B cell (primary cell): ENCODE results near the gene RAX2. TPM values are rescaled to one million over a fixed set of nuclear protein-coding genes. Genes with fewer than 3 reads are reported as not detected.

Source experiments
- ATAC-seq: fragments of 200-7000 bp; cut with Tn5 transposase; one replicate; pipeline ENCODE4 v1.10.0; 2021; ENCODE audit warnings: low read depth, mild to moderate bottlenecking, moderate number of reproducible peaks, moderate library complexity
- CTCF ChIA-PET: fragments of 350-600 bp; sonication (Branson Sonifier 250); formaldehyde crosslinking; loops from one replicate; lab custom pipeline; 2021; ENCODE audit warnings: antibody characterized with exemption, inconsistent platforms; lab: Charles Lee
- POLR2A ChIA-PET: fragments of 350-600 bp; sonication (Branson Sonifier 250); formaldehyde crosslinking; loops from one replicate; lab custom pipeline; 2021; ENCODE audit warnings: antibody characterized with exemption; lab: Charles Lee
- DNase-seq: peaks from one replicate; pipeline ENCODE4 v3.0.0; 2013
- H2AFZ ChIP-seq: 2 replicates; pipeline ENCODE4 v1.6.1; 2012; ENCODE audit warnings: mild to moderate bottlenecking, low read depth, low read length; ENCODE audit not compliant: insufficient read depth, poor library complexity, severe bottlenecking
- H3K27ac ChIP-seq, 2 donors: 1 replicate in 1 of 2; 2 replicates in 1 of 2; pipeline ENCODE4 v1.5.1; 2012 to 2013; ENCODE audit warnings: low read length in 2 of 2, mild to moderate bottlenecking in 2 of 2, moderate library complexity in 1 of 2
- H3K27me3 ChIP-seq, 4 experiments: fragments of 200-600 bp in 1 of 4; sonication (generic) in 1 of 4; replicated peaks in 1 of 4; 1 replicate in 2 of 4; 2 replicates in 2 of 4; pipeline versions ENCODE4 v1.6.1 to v1.7.0; 2013 to 2016; ENCODE audit warnings: low read length in 3 of 4, mild to moderate bottlenecking in 2 of 4, mixed read lengths in 1 of 4, moderate library complexity in 1 of 4; ENCODE audit not compliant: insufficient read depth in 4 of 4, control insufficient read depth in 3 of 4; ENCODE audit errors: control extremely low read depth in 1 of 4
- H3K36me3 ChIP-seq, 2 experiments: replicated peaks in 1 of 2; 1 replicate in 1 of 2; 2 replicates in 1 of 2; pipeline versions ENCODE4 v1.6.1 to v1.7.1; 2013; ENCODE audit warnings: low read length in 1 of 2; ENCODE audit not compliant: insufficient read depth in 2 of 2, control insufficient read depth in 1 of 2; ENCODE audit errors: control extremely low read depth in 1 of 2, extremely low read depth in 1 of 2
- H3K4me1 ChIP-seq, 2 donors: fragments of 200-600 bp in 1 of 2; sonication (generic) in 1 of 2; 1 replicate in 1 of 2; 2 replicates in 1 of 2; pipeline versions ENCODE4 v1.5.1 to v1.6.1; 2013 to 2017; ENCODE audit warnings: low read length in 2 of 2; ENCODE audit not compliant: control insufficient read depth in 2 of 2, insufficient read depth in 2 of 2
- H3K4me2 ChIP-seq: replicated peaks from 2 replicates; pipeline ENCODE3; 2012; ENCODE audit warnings: mild to moderate bottlenecking, low read depth, low read length; ENCODE audit not compliant: poor library complexity, severe bottlenecking
- H3K4me3 ChIP-seq, 5 experiments: fragments of 200-600 bp in 1 of 5; sonication (generic) in 1 of 5; 1 replicate in 3 of 5; 2 replicates in 2 of 5; pipeline versions ENCODE4 v1.5.1 to v1.7.0; 2011 to 2016; ENCODE audit warnings: low read length in 4 of 5, mild to moderate bottlenecking in 4 of 5, low read depth in 2 of 5, control low read depth in 1 of 5, moderate library complexity in 1 of 5; ENCODE audit not compliant: insufficient read depth in 1 of 5; ENCODE audit errors: control extremely low read depth in 1 of 5, extremely low read depth in 1 of 5
- H3K79me2 ChIP-seq: fragments of 200-600 bp; sonication (generic); one replicate; pipeline ENCODE4 v1.6.0; 2016; ENCODE audit warnings: low read length; ENCODE audit not compliant: control insufficient read depth, insufficient read depth
- H3K9ac ChIP-seq: fragments of 200-600 bp; sonication (generic); 2 replicates; pipeline ENCODE4 v1.6.1; 2017; ENCODE audit warnings: mild to moderate bottlenecking, low read length, moderate library complexity
- H3K9me3 ChIP-seq, 3 donors: one replicate each; pipeline versions ENCODE4 v1.6.1 to v1.7.1; 2013; ENCODE audit warnings: low read length in 2 of 3; ENCODE audit not compliant: control insufficient read depth in 2 of 3, insufficient read depth in 1 of 3; ENCODE audit errors: control extremely low read depth in 1 of 3
- H4K20me1 ChIP-seq: 2 replicates; pipeline ENCODE4 v1.6.0; 2012; ENCODE audit warnings: mild to moderate bottlenecking, low read length; ENCODE audit not compliant: insufficient read depth, control insufficient read depth, poor library complexity, severe bottlenecking
- H3K27ac Mint-ChIP-seq: one replicate; pipeline ENCODE4 v1.8.0; 2021; ENCODE audit warnings: mixed read lengths
- H3K27me3 Mint-ChIP-seq: one replicate; pipeline ENCODE4 v1.8.0; 2021; ENCODE audit warnings: mixed read lengths
- H3K4me1 Mint-ChIP-seq: one replicate; pipeline ENCODE4 v1.8.0; 2021; ENCODE audit warnings: mixed read lengths
- H3K4me3 Mint-ChIP-seq: one replicate; pipeline ENCODE4 v1.8.0; 2021; ENCODE audit warnings: mixed read lengths
- H3K9me3 Mint-ChIP-seq: one replicate; pipeline ENCODE4 v1.8.0; 2022; ENCODE audit warnings: mixed read lengths; ENCODE audit not compliant: insufficient read depth
- EZH2 ChIP-seq: IDR thresholded peaks from 2 replicates; pipeline ENCODE4 v1.6.1; 2012; ENCODE audit warnings: borderline replicate concordance, low read depth, mild to moderate bottlenecking, moderate library complexity, low read length; ENCODE audit not compliant: insufficient read depth, poor library complexity, severe bottlenecking
- WGBS: methylation state at CpG from one replicate; pipeline ENCODE4 v1.1.5; 2013; ENCODE audit warnings: missing lambda C conversion rate; ENCODE audit not compliant: insufficient coverage; 5-methylcytosine and 5-hydroxymethylcytosine counted together
- intact Hi-C: fragments of 100-400 bp; cut with micrococcal nuclease; formaldehyde crosslinking; loops from one replicate; pipeline ENCODE4 v1.10.0; 2022
- polyA plus RNA-seq: library from polyadenylated mRNA; depleted of rRNA; stranded (reverse); fragments of >200 nt; gene quantifications from 2 replicates; pipeline ENCODE4 v1.2.3, GENCODE V29; 2012
- total RNA-seq, 2 donors: library from RNA; stranded (reverse); fragments of 120-200 nt in 1 of 2; gene quantifications; 1 replicate in 1 of 2; 2 replicates in 1 of 2; pipeline versions ENCODE4 v1.2.3 to v1.2.4, GENCODE V29; 2013 to 2022
- TF ChIP-seq, protein P1 (sequence below): fragments of 200-600 bp; IDR thresholded peaks from one replicate; pipeline ENCODE4 v1.8.0; 2022; ENCODE audit warnings: antibody characterized with exemption, mild to moderate bottlenecking

RAX2 gene
- total and polyA plus RNA-seq, 2 donors (not counting 1 experiment from before 2014, with no cell fraction given), result not detected

DNA sequence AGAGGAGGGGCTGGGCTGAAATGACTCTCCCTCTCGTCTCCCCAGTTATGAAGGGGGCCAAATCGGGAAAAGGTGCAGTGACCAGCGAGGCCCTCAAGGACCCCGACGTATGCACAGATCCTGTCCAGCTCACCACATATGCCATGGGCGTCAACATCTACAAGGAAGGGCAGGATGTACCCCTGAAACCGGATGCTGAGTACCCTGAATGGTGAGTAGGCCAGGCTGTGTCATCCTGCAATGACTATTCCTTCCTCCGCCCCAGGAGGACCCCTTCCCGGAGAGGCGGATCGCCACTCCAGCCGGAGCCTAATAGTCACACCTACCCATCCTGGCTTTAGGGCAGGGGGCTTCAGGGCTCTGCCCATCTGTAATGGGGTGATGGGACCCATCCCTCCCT, 6.9 kb downstream of the RAX2 start:
- no peak overlapping the region for H3K4me3 Mint-ChIP-seq
- H3K27me3 ChIP-seq, result no peaks in the 10 kb centered on the region
- peaks cover 0 to 3% (median 0%) of the 10 kb centered on the region in 3 donors for H3K9me3 ChIP-seq
- TF ChIP-seq EZH2, result no peak
- TF ChIP-seq, protein P1, sequence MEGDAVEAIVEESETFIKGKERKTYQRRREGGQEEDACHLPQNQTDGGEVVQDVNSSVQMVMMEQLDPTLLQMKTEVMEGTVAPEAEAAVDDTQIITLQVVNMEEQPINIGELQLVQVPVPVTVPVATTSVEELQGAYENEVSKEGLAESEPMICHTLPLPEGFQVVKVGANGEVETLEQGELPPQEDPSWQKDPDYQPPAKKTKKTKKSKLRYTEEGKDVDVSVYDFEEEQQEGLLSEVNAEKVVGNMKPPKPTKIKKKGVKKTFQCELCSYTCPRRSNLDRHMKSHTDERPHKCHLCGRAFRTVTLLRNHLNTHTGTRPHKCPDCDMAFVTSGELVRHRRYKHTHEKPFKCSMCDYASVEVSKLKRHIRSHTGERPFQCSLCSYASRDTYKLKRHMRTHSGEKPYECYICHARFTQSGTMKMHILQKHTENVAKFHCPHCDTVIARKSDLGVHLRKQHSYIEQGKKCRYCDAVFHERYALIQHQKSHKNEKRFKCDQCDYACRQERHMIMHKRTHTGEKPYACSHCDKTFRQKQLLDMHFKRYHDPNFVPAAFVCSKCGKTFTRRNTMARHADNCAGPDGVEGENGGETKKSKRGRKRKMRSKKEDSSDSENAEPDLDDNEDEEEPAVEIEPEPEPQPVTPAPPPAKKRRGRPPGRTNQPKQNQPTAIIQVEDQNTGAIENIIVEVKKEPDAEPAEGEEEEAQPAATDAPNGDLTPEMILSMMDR, result no peak
- H3K36me3 ChIP-seq, result peaks cover 0 to 31% of the 10 kb centered on the region in 2 experiments
- DNase-seq (no peak), ATAC-seq (no peak)
- H3K27ac ChIP-seq, result no peak overlapping the region
- peaks cover 27% of the 10 kb centered on the region for H3K4me1 Mint-ChIP-seq
- intact Hi-C loops, result loop anchor here (10.0 kb wide), 1 partner anchor 1920 kb away; the partner anchor contains the start of genes HSD11B1L and MICOS13
- no peak overlapping the region for H3K9ac ChIP-seq
- H3K4me3 ChIP-seq, result no peak overlapping the region
- H3K4me2 ChIP-seq, result no peak overlapping the region
- no peak overlapping the region for H2AFZ ChIP-seq
- H3K9me3 Mint-ChIP-seq, result no peaks in the 10 kb centered on the region
- no peaks in the 10 kb centered on the region for H3K27me3 Mint-ChIP-seq
- H3K4me1 ChIP-seq, result peaks cover 15 to 21% of the 10 kb centered on the region in 2 donors
- H3K79me2 ChIP-seq, result peaks cover 36% of the 10 kb centered on the region
- 96% methylated on average over 8 of the region's 12 CpGs for WGBS
- POLR2A ChIA-PET, result no interaction called here
- H3K27ac Mint-ChIP-seq, result no peak overlapping the region
- CTCF ChIA-PET, result no interaction called here
- H4K20me1 ChIP-seq, result peaks cover 38% of the 10 kb centered on the region
